Astrocyte of the spinal cord (primary cell): ENCODE results near the gene LRP6.

Experiments
- DNase-seq: peaks from one replicate; pipeline ENCODE4 v3.0.0; 2011; ENCODE audit warnings: low read depth, low spot score
- H3K4me3 ChIP-seq: 2 replicates; pipeline ENCODE4 v1.5.1; 2011; ENCODE audit warnings: low read depth, mild to moderate bottlenecking, low read length, moderate library complexity
- CTCF ChIP-seq: IDR thresholded peaks from 2 replicates; pipeline ENCODE4 v1.5.1; 2012; ENCODE audit warnings: low read depth, mild to moderate bottlenecking, low read length, inconsistent platforms
- in situ Hi-C: cut with HindIII; loops from 2 replicates; pipeline ENCODE4 v1.10.0; 2017; ENCODE audit warnings: low sequenced_read_pairs

The LRP6 gene

DNA sequence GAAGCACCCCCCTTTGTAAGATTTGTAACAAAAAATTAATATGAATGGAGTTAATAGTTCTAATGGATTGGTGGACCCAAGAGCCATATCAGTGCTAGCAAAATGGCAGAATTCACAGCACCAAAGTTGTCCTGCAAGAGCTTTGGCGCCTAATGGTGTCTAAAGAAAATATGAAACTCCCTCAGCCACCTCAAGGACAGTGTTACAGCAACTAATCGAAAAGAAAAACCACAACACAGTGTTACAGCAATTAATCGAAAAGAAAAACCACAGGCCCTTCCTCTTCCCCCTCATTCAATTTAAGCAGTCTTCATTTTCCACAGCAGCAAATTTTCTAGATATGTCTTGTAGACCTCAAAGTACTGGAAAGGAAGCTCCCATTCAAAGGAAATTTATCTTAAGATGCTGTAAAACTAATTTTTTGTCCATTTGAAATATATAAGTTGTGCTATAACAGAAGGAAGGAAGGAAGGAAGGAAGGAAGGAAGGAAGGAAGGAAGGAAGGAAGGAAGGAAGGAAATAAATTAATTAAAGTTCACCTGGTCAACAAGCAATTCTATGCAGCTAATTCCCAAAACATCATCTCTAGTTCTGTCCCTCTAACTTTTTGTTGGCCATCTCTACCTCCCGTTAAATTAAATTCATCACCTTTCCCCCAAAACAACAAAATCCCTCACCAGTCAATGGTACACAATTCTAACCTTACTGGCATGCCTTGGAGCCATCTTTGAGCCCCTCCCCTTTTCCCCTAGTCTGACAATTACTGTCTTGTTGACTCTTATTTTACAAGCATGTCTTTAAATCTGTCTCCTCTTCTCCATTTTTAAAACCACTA is 17.4 kb downstream of the LRP6 start:
- TF ChIP-seq CTCF = no peak
- in situ Hi-C loops = no loop called here
- no peak for DNase-seq
- no peak overlapping the region for H3K4me3 ChIP-seq

GRCh38 chr12:12247584-12247983 is 19.3 kb downstream of the LRP6 start:
- in situ Hi-C loops = no loop called here
- DNase-seq = no peak
- no peak for TF ChIP-seq CTCF
- H3K4me3 ChIP-seq = no peak overlapping the region

DNA sequence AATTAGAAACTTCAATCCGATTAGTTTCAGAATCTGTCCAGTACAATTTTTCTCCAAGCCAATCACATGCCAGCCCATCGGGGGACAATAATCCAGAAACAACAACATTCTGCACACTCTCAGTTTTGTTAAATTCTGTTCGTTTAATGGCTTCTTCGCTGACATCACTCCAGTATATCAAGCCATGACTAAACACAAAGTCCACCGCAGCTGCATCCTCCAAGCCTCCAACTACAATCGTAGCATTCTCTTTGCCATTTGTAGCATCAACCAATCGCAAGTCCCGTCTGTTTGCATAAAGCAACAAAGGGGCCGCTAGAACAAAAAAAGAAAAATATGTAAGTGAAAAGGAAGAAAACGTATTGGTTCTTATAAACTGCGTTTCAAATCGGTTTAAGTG is 22.5 kb downstream of the LRP6 start:
- in situ Hi-C loops = no loop called here
- TF ChIP-seq CTCF = no peak
- DNase-seq = no peak
- no peak overlapping the region for H3K4me3 ChIP-seq

DNA sequence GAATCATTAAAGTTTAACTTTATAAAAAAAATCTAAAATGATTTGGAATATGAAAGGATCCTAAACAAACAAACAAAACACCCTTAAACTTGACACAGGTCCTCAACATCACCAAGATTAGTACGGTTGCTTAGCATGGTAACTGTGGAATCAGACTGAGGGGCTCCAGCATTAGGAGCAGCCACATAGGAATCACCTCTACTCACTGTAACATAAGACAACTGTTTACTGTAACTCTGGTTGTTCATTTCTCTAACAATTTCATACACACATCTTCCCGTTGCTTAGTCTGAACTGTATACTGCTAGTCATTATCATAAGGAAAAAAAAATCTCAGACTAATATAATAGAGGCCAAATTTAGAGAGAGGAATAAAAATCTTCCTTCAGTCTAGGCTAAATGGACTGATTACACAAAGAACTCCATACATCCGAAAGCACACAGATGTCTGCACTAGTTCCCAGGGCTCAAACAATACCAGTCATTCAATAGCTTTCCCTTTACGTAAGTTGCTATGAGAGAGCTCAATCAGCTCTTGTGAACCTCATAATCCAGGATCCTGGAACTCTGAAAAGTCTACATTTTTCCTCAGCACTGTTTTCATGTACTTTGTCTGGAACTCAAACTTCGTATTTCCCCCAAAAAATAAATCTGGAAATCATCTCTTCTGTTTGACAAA is 26.0 kb downstream of the LRP6 start:
- H3K4me3 ChIP-seq = no peak overlapping the region
- peak; percentile 46 for DNase-seq
- in situ Hi-C loops = no loop called here
- TF ChIP-seq CTCF = no peak

DNA sequence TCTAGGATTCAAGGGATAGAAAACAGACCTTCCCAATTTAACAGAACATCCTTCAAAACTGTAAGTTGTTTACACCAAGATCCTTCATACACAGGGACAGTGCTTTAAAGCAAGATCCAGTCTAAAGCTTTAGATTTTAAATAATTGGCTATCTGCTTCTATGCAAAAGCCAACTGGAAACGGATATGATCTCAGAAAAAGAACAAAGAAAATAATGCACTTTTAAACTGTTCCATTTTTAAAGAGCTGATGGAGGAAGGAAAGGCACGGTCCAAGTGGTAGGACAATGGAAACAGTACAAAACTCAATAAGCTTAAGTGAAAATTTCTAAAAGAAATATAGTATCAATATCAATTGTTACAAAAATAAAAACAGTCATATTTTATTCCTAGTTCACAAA is 27.7 kb downstream of the LRP6 start:
- no peak for TF ChIP-seq CTCF
- no peak for DNase-seq
- no peak overlapping the region for H3K4me3 ChIP-seq
- in situ Hi-C loops = no loop called here

- no peak for DNase-seq
- TF ChIP-seq CTCF = no peak
- in situ Hi-C loops = no loop called here
These were observed 28.2 kb downstream of the LRP6 start for GRCh38 chr12:12238605-12239004.

More at GRCh38 chr12:12238605-12239004, 28.2 kb downstream of the LRP6 start:
- H3K4me3 ChIP-seq = no peak overlapping the region
